ENCODE data around the gene SUN5.

GRCh38 chr20:32991792-32992641 is 12.2 kb downstream of the SUN5 start:
- TF ChIP-seq CTCF (IDR thresholded peaks at IDR 0.05) (no peak), EP300 (IDR thresholded peaks at IDR 0.05) (no peak), POLR2A (IDR thresholded peaks at IDR 0.05) (no peak), POLR2AphosphoS5 (IDR thresholded peaks at IDR 0.05) (no peak)
